ENCODE data around the gene MMP13. TPM values are rescaled to one million over a fixed set of nuclear protein-coding genes. Genes with fewer than 3 reads are reported as not detected.

MMP13 gene
- polyA plus RNA-seq, 1 donor (not counting 4 experiments of a cell fraction or from before 2014, with no cell fraction given), result 0.05 TPM

GRCh38 chr11:102930451-102930850 lies 25.1 kb downstream of the MMP13 start:
- Histone ChIP-seq H3K9me1 (ENCODE audit: control insufficient read depth, extremely low read depth, insufficient read depth, low read length) (no peaks in the 10 kb centered on the region), H3K36me3 (ENCODE audit: control insufficient read depth in 2 of 2, extremely low read depth in 1 of 2, insufficient read depth in 2 of 2, low read length in 2 of 2) (no peaks in the 10 kb centered on the region), H4K20me1 (ENCODE audit: control insufficient read depth, extremely low read depth, insufficient read depth, low read length) (no peaks in the 10 kb centered on the region), H3K4me2 (ENCODE audit: control insufficient read depth, extremely low read depth, insufficient read depth, low read depth, low read length) (no peak overlapping the region), H3K27me3 (ENCODE audit: control insufficient read depth, extremely low read depth, insufficient read depth, low read length) (no peaks in the 10 kb centered on the region), H3K9ac (ENCODE audit: control insufficient read depth, extremely low read depth, insufficient read depth, low read length) (no peak overlapping the region), H3K4me3 (ENCODE audit: control insufficient read depth in 2 of 3, extremely low read depth in 1 of 3, insufficient read depth in 2 of 3, low read depth in 1 of 3, low read length in 3 of 3) (no peak overlapping the region), H2AFZ (ENCODE audit: control insufficient read depth, low read length) (no peak overlapping the region), H3K9me3 (ENCODE audit: control insufficient read depth, low read depth, low read length) (no peaks in the 10 kb centered on the region), H3K4me1 (ENCODE audit: control insufficient read depth, extremely low read depth, insufficient read depth, low read length) (no peaks in the 10 kb centered on the region), H3K27ac (ENCODE audit: control insufficient read depth, insufficient read depth, low read length) (no peak overlapping the region), H3K79me2 (ENCODE audit: control insufficient read depth, insufficient read depth, low read length) (no peaks in the 10 kb centered on the region)
- no peak for TF ChIP-seq CTCF (optimal IDR thresholded peaks at IDR 0.05 in 1 of 3, IDR thresholded peaks at IDR 0.05 in 1 of 3, conservative IDR thresholded peaks at IDR 0.05 in 1 of 3; ENCODE audit: extremely low read depth in 1 of 3, insufficient read depth in 2 of 3, low read length in 3 of 3)
- TF ChIP-seq EZH2 (IDR thresholded peaks at IDR 0.05; ENCODE audit: low read length), result no peak
- dilution Hi-C loops (cut with MboI; ENCODE audit: extremely low pct_ligation_motif_present, low sequenced_read_pairs), result no loop called here
- FAIRE-seq (no peak), DNase-seq (ENCODE audit: low read depth, low spot score) (no peak)

GRCh38 chr11:102929972-102930371 lies 25.6 kb downstream of the MMP13 start:
- H3K27ac ChIP-seq (ENCODE audit: control insufficient read depth, insufficient read depth, low read length), result no peak overlapping the region
- no peak for DNase-seq (ENCODE audit: low read depth, low spot score)
- no peak overlapping the region for H2AFZ ChIP-seq (ENCODE audit: control insufficient read depth, low read length)
- H3K4me1 ChIP-seq (ENCODE audit: control insufficient read depth, extremely low read depth, insufficient read depth, low read length), result peaks cover 2% of the 10 kb centered on the region
- no peak overlapping the region for H3K9ac ChIP-seq (ENCODE audit: control insufficient read depth, extremely low read depth, insufficient read depth, low read length)
- H3K9me3 ChIP-seq (ENCODE audit: control insufficient read depth, low read depth, low read length), result no peaks in the 10 kb centered on the region
- H3K9me1 ChIP-seq (ENCODE audit: control insufficient read depth, extremely low read depth, insufficient read depth, low read length), result no peaks in the 10 kb centered on the region
- no peaks in the 10 kb centered on the region for H3K79me2 ChIP-seq (ENCODE audit: control insufficient read depth, insufficient read depth, low read length)
- H3K4me2 ChIP-seq (ENCODE audit: control insufficient read depth, extremely low read depth, insufficient read depth, low read depth, low read length), result no peak overlapping the region
- TF ChIP-seq EZH2 (IDR thresholded peaks at IDR 0.05; ENCODE audit: low read length), result no peak
- TF ChIP-seq CTCF (optimal IDR thresholded peaks at IDR 0.05 in 1 of 3, IDR thresholded peaks at IDR 0.05 in 1 of 3, conservative IDR thresholded peaks at IDR 0.05 in 1 of 3; ENCODE audit: extremely low read depth in 1 of 3, insufficient read depth in 2 of 3, low read length in 3 of 3), result no peak
- no peaks in the 10 kb centered on the region for H3K36me3 ChIP-seq (ENCODE audit: control insufficient read depth in 2 of 2, extremely low read depth in 1 of 2, insufficient read depth in 2 of 2, low read length in 2 of 2)
- H3K4me3 ChIP-seq (ENCODE audit: control insufficient read depth in 2 of 3, extremely low read depth in 1 of 3, insufficient read depth in 2 of 3, low read depth in 1 of 3, low read length in 3 of 3), result no peak overlapping the region
- no peaks in the 10 kb centered on the region for H3K27me3 ChIP-seq (ENCODE audit: control insufficient read depth, extremely low read depth, insufficient read depth, low read length)
- FAIRE-seq, result peak; percentile 58
- dilution Hi-C loops (cut with MboI; ENCODE audit: extremely low pct_ligation_motif_present, low sequenced_read_pairs), result no loop called here
- no peaks in the 10 kb centered on the region for H4K20me1 ChIP-seq (ENCODE audit: control insufficient read depth, extremely low read depth, insufficient read depth, low read length)

Measured in keratinocyte (primary cell).